ENCODE data around the gene LPP. TPM values are rescaled to one million over a fixed set of nuclear protein-coding genes. Genes with fewer than 3 reads are reported as not detected.
"Not testable (repeated sequence)": the region's sequence is repeated elsewhere in the genome, so short reads cannot be mapped to it uniquely, and the experiment has no call there.

Gene LPP
- total RNA-seq, 2 donors from 2014 or later, result 52.7 to 53.4 TPM

GRCh38 chr3:188421151-188421821 is 267.3 kb downstream of the LPP start:
- DNase-seq (ENCODE audit: low spot score in 2 of 2), result no peak
- Mint-ChIP-seq H3K9me3 (peaks cover 10 to 20% of the 10 kb centered on the region in 2 donors), H3K36me3 (peaks cover 28 to 43% of the 10 kb centered on the region in 2 donors), H3K27ac (no peak overlapping the region)
- ATAC-seq, result no peak

DNA sequence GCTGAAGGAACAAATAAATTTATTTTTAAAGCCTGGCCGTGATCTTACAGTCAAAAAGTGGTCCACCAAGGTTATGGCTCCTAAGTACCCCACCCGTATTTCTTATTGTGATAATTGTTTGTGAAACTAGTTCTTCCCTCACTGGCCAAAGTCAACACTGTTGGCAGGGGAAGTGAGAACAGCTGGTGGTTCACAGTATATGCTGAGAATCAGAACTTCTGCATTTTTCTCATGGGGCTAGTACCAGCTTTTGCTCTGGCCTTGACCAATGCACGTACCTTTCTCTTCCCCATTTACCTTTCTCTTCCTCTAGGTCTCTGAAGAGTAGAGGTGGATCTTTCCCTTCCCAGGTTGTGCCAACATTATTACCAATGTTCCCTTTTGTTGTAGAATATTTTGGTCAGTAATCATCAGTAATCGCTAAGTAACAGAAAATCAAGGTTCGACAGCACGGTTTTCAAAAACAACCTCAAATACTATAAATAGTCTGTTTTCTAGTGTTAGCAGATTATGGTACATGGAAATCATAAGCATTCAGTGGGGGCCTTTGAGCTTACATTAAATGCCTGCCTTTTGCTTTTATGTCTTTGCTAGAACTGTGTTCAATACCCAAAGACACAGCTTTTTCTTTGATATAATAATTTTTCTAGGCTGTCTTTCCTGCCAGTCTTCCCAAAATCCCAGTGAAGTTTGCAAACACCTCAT is 268.0 kb downstream of the LPP start:
- H3K36me3 Mint-ChIP-seq, result peaks cover 33 to 50% of the 10 kb centered on the region in 2 donors
- no peak overlapping the region for H3K27ac Mint-ChIP-seq
- no peak for DNase-seq (ENCODE audit: low spot score in 2 of 2)
- no peak for ATAC-seq
- peaks cover 10 to 27% of the 10 kb centered on the region in 2 donors for H3K9me3 Mint-ChIP-seq

- not testable (repeated sequence) for H3K27ac Mint-ChIP-seq; ATAC-seq; DNase-seq (ENCODE audit: low spot score in 2 of 2)
- Mint-ChIP-seq H3K36me3 (peaks cover 33 to 59% of the 10 kb centered on the region in 2 donors), H3K9me3 (peaks cover 7 to 28% of the 10 kb centered on the region in 2 donors)
Measured at GRCh38 chr3:188427981-188428380, 274.0 kb downstream of the LPP start.

- ATAC-seq (no peak), DNase-seq (ENCODE audit: low spot score in 2 of 2) (no peak)
- Mint-ChIP-seq H3K27ac (peak overlapping the region in 1 of 2 donors; percentile 13), H3K36me3 (peaks cover 13 to 30% of the 10 kb centered on the region in 2 donors), H3K9me3 (peaks cover 2 to 19% of the 10 kb centered on the region in 2 donors)
Measured at GRCh38 chr3:188431040-188431439, 277.1 kb downstream of the LPP start.

DNA sequence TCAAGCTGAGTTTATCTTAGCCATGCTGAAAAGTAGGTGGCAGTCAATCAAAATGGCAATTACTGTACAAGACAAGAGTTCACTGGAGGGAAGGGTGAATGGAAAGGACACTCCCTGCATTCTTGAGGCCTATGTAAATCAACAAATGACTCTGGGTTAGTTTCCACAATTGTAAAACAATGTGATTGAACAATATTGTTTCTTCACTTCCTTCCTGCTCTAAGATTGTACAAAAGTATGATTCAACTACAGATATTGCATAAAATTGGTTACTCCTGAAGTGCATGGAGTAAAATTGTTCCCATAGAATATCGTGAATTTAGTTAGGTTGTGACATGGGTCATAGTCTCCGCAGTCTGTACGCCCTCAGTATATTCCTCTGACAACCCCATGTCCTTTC is 277.6 kb downstream of the LPP start:
- peaks cover 0 to 14% of the 10 kb centered on the region in 2 donors for H3K9me3 Mint-ChIP-seq
- peaks cover 8 to 24% of the 10 kb centered on the region in 2 donors for H3K36me3 Mint-ChIP-seq
- ATAC-seq (no peak), DNase-seq (ENCODE audit: low spot score in 2 of 2) (no peak)
- H3K27ac Mint-ChIP-seq, result no peak overlapping the region

GRCh38 chr3:188432802-188433520 is 279.0 kb downstream of the LPP start:
- ATAC-seq (peak in 1 of 2 donors; percentile 64), DNase-seq (ENCODE audit: low spot score in 2 of 2) (no peak)
- peaks cover 0 to 5% of the 10 kb centered on the region in 2 donors for H3K9me3 Mint-ChIP-seq
- peaks cover 4 to 13% of the 10 kb centered on the region in 2 donors for H3K36me3 Mint-ChIP-seq
- peak overlapping the region; percentile 2 to 74 for H3K27ac Mint-ChIP-seq

DNA sequence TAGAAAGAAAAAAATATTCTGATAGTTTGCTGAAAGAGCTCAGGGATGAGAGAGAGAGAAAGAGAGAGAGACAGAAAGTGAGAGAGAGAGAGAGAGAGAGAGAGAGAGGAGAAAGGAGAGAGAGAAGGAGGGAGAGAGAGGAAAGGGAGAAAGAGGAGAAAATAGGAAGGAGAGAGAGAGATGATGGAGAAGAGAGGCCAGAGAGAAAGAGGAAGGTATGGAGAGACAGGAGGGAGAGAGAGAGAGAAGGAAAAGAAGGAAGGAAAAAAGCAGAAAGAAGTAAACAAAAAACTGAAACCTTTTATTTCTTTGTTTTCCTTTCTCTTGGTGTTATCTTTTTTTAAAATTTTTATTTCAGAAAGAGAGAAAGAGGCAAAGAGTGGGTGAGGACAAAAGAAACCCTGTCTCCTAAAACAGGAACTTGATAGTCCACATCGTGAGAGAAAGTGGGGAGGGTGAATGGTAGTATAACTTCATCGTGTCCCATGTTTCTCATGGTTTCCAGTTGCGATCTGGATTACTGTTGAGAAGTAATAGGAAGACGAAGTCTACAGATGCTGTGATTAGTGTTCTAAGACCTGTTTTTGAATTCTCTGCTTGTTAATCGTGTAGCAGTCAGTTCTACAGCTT is 279.7 kb downstream of the LPP start:
- peaks cover 4 to 13% of the 10 kb centered on the region in 2 donors for H3K36me3 Mint-ChIP-seq
- ATAC-seq, result no peak
- peaks cover 0 to 5% of the 10 kb centered on the region in 2 donors for H3K9me3 Mint-ChIP-seq
- DNase-seq (ENCODE audit: low spot score in 2 of 2), result no peak
- peak overlapping the region; percentile 2 to 74 for H3K27ac Mint-ChIP-seq

DNA sequence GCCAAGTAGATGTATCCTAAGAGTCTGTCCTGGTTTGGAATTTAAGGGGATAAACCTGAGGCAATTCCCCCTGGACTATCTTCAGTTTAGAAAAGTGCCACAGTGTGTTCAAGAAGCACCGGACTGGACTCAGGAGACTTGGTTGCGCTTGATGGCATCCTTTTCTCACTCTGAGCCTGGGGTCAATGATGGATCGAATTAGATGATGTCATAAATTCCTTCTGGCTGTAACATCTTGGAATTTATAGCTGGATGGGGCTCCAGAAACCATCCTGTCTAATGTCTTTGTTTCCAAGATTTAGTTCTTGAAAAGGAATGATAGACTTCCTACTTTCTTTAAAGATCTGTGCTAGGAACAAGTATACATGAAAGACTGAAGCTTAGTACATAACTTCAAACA is 280.6 kb downstream of the LPP start:
- Mint-ChIP-seq H3K9me3 (peaks cover 0 to 5% of the 10 kb centered on the region in 2 donors), H3K27ac (no peak overlapping the region), H3K36me3 (peaks cover 4 to 13% of the 10 kb centered on the region in 2 donors)
- DNase-seq (ENCODE audit: low spot score in 2 of 2) (no peak), ATAC-seq (no peak)

DNA sequence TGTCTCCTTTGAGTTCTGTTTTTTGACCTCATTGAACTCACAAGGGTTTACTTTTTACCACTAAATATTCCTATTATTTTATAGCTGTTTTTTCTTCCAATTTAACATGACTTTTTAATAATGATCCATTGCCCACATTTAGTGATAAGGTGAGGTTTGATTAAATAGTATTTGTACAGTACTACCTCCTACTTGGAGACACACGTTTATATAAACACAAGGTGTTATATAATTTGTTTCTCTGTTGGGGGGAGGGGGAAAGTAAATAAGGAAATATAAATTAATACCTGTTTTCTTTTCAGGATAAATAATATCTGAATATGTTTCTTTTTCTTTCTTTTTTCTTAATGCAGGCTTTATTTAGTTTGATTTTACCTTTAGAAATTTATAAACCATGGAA is 281.3 kb downstream of the LPP start:
- Mint-ChIP-seq H3K27ac (no peak overlapping the region), H3K9me3 (peaks cover 0 to 5% of the 10 kb centered on the region in 2 donors)
- ATAC-seq, result no peak

GRCh38 chr3:188437926-188438325 is 284.0 kb downstream of the LPP start:
- Mint-ChIP-seq H3K9me3 (peaks cover 0 to 5% of the 10 kb centered on the region in 2 donors), H3K36me3 (peaks cover 0 to 5% of the 10 kb centered on the region in 2 donors), H3K27ac (no peak overlapping the region)
- no peak for DNase-seq (ENCODE audit: low spot score in 2 of 2)
- no peak for ATAC-seq

More for the DNA sequence above, 281.3 kb downstream of the LPP start:
- no peak for DNase-seq (ENCODE audit: low spot score in 2 of 2)
- H3K36me3 Mint-ChIP-seq, result peaks cover 4 to 13% of the 10 kb centered on the region in 2 donors

DNA sequence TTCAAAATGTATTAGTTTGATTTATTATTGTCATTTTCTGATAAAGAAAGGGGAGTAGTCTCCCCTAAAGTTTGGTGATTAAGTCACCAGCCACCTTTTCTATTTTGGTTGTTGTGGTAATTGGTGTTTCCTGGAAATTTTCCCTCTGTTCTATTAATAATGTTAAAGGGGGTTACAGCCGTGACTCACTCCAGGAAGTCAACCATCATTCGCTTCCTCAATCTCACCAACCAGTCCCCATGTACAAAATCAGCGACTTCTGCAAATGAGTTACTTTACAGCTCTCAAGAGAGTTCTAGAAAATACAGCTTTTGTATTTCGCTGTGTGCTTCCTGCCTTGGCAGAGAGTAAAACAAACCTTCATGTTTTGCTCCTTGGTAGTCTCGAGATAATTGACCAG is 285.1 kb downstream of the LPP start:
- H3K36me3 Mint-ChIP-seq, result peaks cover 0 to 5% of the 10 kb centered on the region in 2 donors
- no peaks in the 10 kb centered on the region for H3K9me3 Mint-ChIP-seq
- H3K27ac Mint-ChIP-seq, result peak overlapping the region in 1 of 2 donors; percentile 63
- peak; percentile 73 to 81 for ATAC-seq
- DNase-seq (ENCODE audit: low spot score in 2 of 2), result no peak

- no peak for DNase-seq (ENCODE audit: low spot score in 2 of 2)
- no peaks in the 10 kb centered on the region for H3K9me3 Mint-ChIP-seq
- H3K27ac Mint-ChIP-seq, result peak overlapping the region in 1 of 2 donors; percentile 67
- peaks cover 5 to 9% of the 10 kb centered on the region in 2 donors for H3K36me3 Mint-ChIP-seq
- peak in 1 of 2 donors; percentile 76 for ATAC-seq
Measured at GRCh38 chr3:188440340-188440972, 286.5 kb downstream of the LPP start.

DNA sequence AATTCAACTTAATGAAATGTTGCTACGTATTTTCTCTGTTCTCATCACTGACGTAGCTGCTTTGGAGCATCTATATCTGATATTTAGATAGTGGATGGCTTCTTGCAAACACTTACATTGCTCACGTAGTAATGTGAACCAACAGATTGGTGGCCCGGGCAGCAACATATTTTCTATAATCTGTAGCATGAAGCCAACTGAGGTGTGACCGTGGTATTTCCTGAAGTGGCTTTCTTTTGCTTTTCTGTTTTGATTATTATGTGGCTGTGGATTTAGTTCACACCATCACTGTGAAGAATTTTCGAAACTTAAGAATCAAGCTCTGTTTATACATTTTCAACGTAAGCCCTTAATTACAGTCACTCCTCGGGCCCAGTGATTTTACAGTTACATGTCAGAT is 288.5 kb downstream of the LPP start:
- H3K27ac Mint-ChIP-seq, result no peak overlapping the region
- H3K9me3 Mint-ChIP-seq, result no peaks in the 10 kb centered on the region
- no peak for DNase-seq (ENCODE audit: low spot score in 2 of 2)
- peaks cover 5 to 9% of the 10 kb centered on the region in 2 donors for H3K36me3 Mint-ChIP-seq
- ATAC-seq, result no peak

DNA sequence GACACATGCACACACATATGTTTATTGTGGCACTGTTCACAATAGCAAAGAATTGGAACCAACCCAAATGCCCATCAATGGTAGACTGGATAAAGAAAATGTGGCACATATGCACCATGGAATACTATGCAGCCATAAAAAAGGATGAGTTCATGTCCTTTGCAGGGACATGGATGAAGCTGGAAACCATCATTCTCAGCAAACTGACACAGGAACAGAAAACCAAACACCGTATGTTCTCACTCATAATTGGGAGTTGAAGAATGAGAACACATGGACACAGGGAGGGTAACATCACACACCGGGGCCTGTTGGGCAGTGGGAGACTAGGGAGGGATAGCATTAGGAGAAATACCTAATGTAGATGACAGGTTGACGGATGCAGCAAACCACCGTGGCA is 291.2 kb downstream of the LPP start:
- H3K36me3 Mint-ChIP-seq, H3K27ac Mint-ChIP-seq, H3K9me3 Mint-ChIP-seq: not testable (repeated sequence)

GRCh38 chr3:188446014-188446413 is 292.1 kb downstream of the LPP start:
- Mint-ChIP-seq H3K9me3 (no peaks in the 10 kb centered on the region), H3K36me3 (peaks cover 5 to 9% of the 10 kb centered on the region in 2 donors), H3K27ac (peak overlapping the region in 1 of 2 donors; percentile 17)
- ATAC-seq (no peak), DNase-seq (ENCODE audit: low spot score in 2 of 2) (no peak)

More for the DNA sequence above, 291.2 kb downstream of the LPP start:
- ATAC-seq; DNase-seq (ENCODE audit: low spot score in 2 of 2): not testable (repeated sequence)

- Mint-ChIP-seq H3K9me3 (no peaks in the 10 kb centered on the region), H3K27ac (peak overlapping the region in 1 of 2 donors; percentile 17), H3K36me3 (peaks cover 5 to 9% of the 10 kb centered on the region in 2 donors)
- DNase-seq (ENCODE audit: low spot score in 2 of 2), result no peak
- ATAC-seq, result no peak
Measured at GRCh38 chr3:188446766-188447165, 292.8 kb downstream of the LPP start.

Data from activated naive CD4-positive, alpha-beta T cell treated with anti-CD3 and anti-CD28 coated beads, Interleukin-2, amount 50 U/mL, for 72 hours (primary cell).